IMR-90 (cell line): ENCODE data around the gene CDH16. TPM values are rescaled to one million over a fixed set of nuclear protein-coding genes. Genes with fewer than 3 reads are reported as not detected.

ENCODE experiments used
- ATAC-seq: fragments of 200-7000 bp; cut with Tn5 transposase; 2 replicates; pipeline ENCODE4 v1.9.1; 2020; ENCODE audit warnings: low read depth, mild to moderate bottlenecking, moderate library complexity
- BruUV-seq: library from RNA; stranded (reverse); fragments of 400-500 nt; replicated peaks from 2 replicates; lab custom pipeline; 2021; lab: Mats Ljungman, UMichigan
- CTCF ChIA-PET: fragments of 300-600 bp; formaldehyde crosslinking; extraction: SDS; loops from one replicate; lab custom pipeline; 2021; ENCODE audit warnings: antibody characterized with exemption; lab: Yijun Ruan, JAX
- POLR2A ChIA-PET: fragments of 300-600 bp; sonication (Branson Sonifier 250); formaldehyde crosslinking; loops from one replicate; lab custom pipeline; 2022; ENCODE audit warnings: antibody characterized with exemption; ENCODE audit not compliant: unreplicated experiment; lab: Charles Lee
- DNase-seq: peaks from one replicate; pipeline ENCODE4 v3.0.0; 2013
- H2AFZ ChIP-seq: replicated peaks from 2 replicates; pipeline ENCODE3; 2013; ENCODE audit warnings: low read length, mild to moderate bottlenecking; ENCODE audit not compliant: poor library complexity
- H2AK5ac ChIP-seq: 2 replicates; pipeline ENCODE4 v1.6.1; 2013; ENCODE audit warnings: low read depth, low read length, inconsistent platforms
- H2AK9ac ChIP-seq: replicated peaks from 2 replicates; pipeline ENCODE3; 2013; ENCODE audit warnings: mild to moderate bottlenecking, low read depth, low read length, moderate library complexity; ENCODE audit not compliant: poor library complexity
- H2BK120ac ChIP-seq: 2 replicates; pipeline ENCODE4 v1.6.1; 2013; ENCODE audit warnings: low read depth, low read length, inconsistent platforms
- H2BK15ac ChIP-seq: 3 replicates; pipeline ENCODE4 v1.6.1; 2013; ENCODE audit warnings: low read depth, low read length, inconsistent platforms
- H2BK20ac ChIP-seq: 2 replicates; pipeline ENCODE4 v1.6.1; 2013; ENCODE audit warnings: low read depth, mild to moderate bottlenecking, inconsistent platforms, low read length, moderate library complexity
- H2BK5ac ChIP-seq: 2 replicates; pipeline ENCODE4 v1.6.1; 2013; ENCODE audit warnings: mild to moderate bottlenecking, low read depth, low read length, inconsistent platforms; ENCODE audit not compliant: poor library complexity, severe bottlenecking
- H3K14ac ChIP-seq: replicated peaks from 2 replicates; pipeline ENCODE4 v1.6.1; 2013; ENCODE audit warnings: low read depth, low read length, inconsistent platforms
- H3K18ac ChIP-seq: 2 replicates; pipeline ENCODE4 v1.6.1; 2013; ENCODE audit warnings: low read depth, low read length, control low read depth
- H3K23ac ChIP-seq: 2 replicates; pipeline ENCODE4 v1.6.1; 2013; ENCODE audit warnings: low read depth, low read length, inconsistent platforms
- H3K27ac ChIP-seq: 2 replicates; pipeline ENCODE4 v1.5.1; 2013; ENCODE audit warnings: mild to moderate bottlenecking, control low read depth, low read length; ENCODE audit not compliant: insufficient read depth
- H3K27me3 ChIP-seq: 2 replicates; pipeline ENCODE4 v1.6.1; 2013; ENCODE audit warnings: low read length; ENCODE audit not compliant: control insufficient read depth, insufficient read depth
- H3K36me3 ChIP-seq: 2 replicates; pipeline ENCODE4 v1.6.1; 2013; ENCODE audit warnings: low read length, mixed read lengths; ENCODE audit not compliant: control insufficient read depth, insufficient read depth
- H3K4ac ChIP-seq: 2 replicates; pipeline ENCODE4 v1.6.1; 2013; ENCODE audit warnings: low read depth, low read length, inconsistent platforms
- H3K4me1 ChIP-seq: 2 replicates; pipeline ENCODE4 v1.6.1; 2013; ENCODE audit warnings: low read length, mixed read lengths; ENCODE audit not compliant: control insufficient read depth, insufficient read depth
- H3K4me2 ChIP-seq: 2 replicates; pipeline ENCODE4 v1.6.1; 2013; ENCODE audit warnings: low read depth, mild to moderate bottlenecking, control low read depth, low read length, moderate library complexity
- H3K4me3 ChIP-seq: 2 replicates; pipeline ENCODE4 v1.5.1; 2013; ENCODE audit warnings: low read depth, mild to moderate bottlenecking, control low read depth, low read length, moderate library complexity; ENCODE audit not compliant: insufficient read depth
- H3K56ac ChIP-seq: 2 replicates; pipeline ENCODE4 v1.6.1; 2013; ENCODE audit warnings: low read length, inconsistent platforms; ENCODE audit not compliant: insufficient read depth; ENCODE audit errors: extremely low read depth
- H3K79me1 ChIP-seq, 2 experiments: 2 replicates each; pipeline ENCODE4 v1.6.1; 2013; ENCODE audit warnings: low read length in 2 of 2, inconsistent platforms in 1 of 2, low read depth in 1 of 2
- H3K9ac ChIP-seq: 2 replicates; pipeline ENCODE4 v1.6.1; 2013; ENCODE audit warnings: low read depth, low read length, control low read depth
- H3K9me1 ChIP-seq: 2 replicates; pipeline ENCODE4 v1.6.1; 2013; ENCODE audit warnings: low read length, inconsistent platforms; ENCODE audit not compliant: insufficient read depth
- H3K9me3 ChIP-seq: 2 replicates; pipeline ENCODE4 v1.6.1; 2013; ENCODE audit warnings: low read length; ENCODE audit not compliant: control insufficient read depth, insufficient read depth
- H4K20me1 ChIP-seq: 2 replicates; pipeline ENCODE4 v1.6.1; 2013; ENCODE audit warnings: low read length, inconsistent platforms; ENCODE audit not compliant: insufficient read depth
- H4K5ac ChIP-seq: 2 replicates; pipeline ENCODE4 v1.6.1; 2013; ENCODE audit warnings: mild to moderate bottlenecking, low read depth, low read length, control low read depth
- H4K8ac ChIP-seq, 2 experiments: 2 replicates each; pipeline ENCODE4 v1.6.1; 2013; ENCODE audit warnings: low read depth in 2 of 2, low read length in 2 of 2, control low read depth in 1 of 2, inconsistent platforms in 1 of 2
- H4K91ac ChIP-seq: 2 replicates; pipeline ENCODE4 v1.6.1; 2013; ENCODE audit warnings: low read depth, low read length, inconsistent platforms; ENCODE audit not compliant: insufficient read depth
- USF2 ChIP-seq: fragments of 150-350 bp; IDR thresholded peaks from 2 replicates; pipeline ENCODE4 v1.6.1; 2017; ENCODE audit warnings: mild to moderate bottlenecking, antibody characterized with exemption, low read length, low read depth
- WGBS, 2 experiments: methylation state at CpG; one replicate each; pipeline versions ENCODE4 v1.1.5 to v1.1.7; 2013; ENCODE audit warnings: missing lambda C conversion rate in 2 of 2; ENCODE audit not compliant: insufficient read length in 1 of 2; ENCODE audit errors: extremely low coverage in 2 of 2; 5-methylcytosine and 5-hydroxymethylcytosine counted together
- dilution Hi-C: fragments of 300-500 bp; cut with HindIII; formaldehyde crosslinking; loops from one replicate; pipeline ENCODE4 v1.14.3; 2018; ENCODE audit warnings: low sequenced_read_pairs; ENCODE audit not compliant: unreplicated experiment
- in situ Hi-C: fragments of 300-500 bp; cut with MboI; formaldehyde crosslinking; loops from 3 replicates; pipeline ENCODE4 v1.14.3; 2019; ENCODE audit warnings: low sequenced_read_pairs, inconsistent platforms, mixed read lengths
- intact Hi-C: fragments of 100-400 bp; cut with micrococcal nuclease; formaldehyde crosslinking; loops from 2 replicates; pipeline ENCODE4 v1.10.0; 2022
- polyA plus RNA-seq, 3 experiments: library from polyadenylated mRNA; depleted of rRNA; stranded (reverse); fragments of >200 nt; gene quantifications; 2 replicates each; pipeline ENCODE4 v1.2.3, GENCODE V29; 2012; ENCODE audit warnings: low replicate concordance in 1 of 3
- total RNA-seq: library from RNA; depleted of rRNA; stranded (reverse); fragments of >200 nt; gene quantifications from 2 replicates; pipeline ENCODE4 v1.2.3, GENCODE V29; 2012

CDH16 gene
- total and polyA plus RNA-seq, 2 of the 4 experiments (the other 2 are of a cell fraction) = not detected

GRCh38 chr16:66888647-66889615 is 29.8 kb downstream of the CDH16 start:
- no peaks in the 10 kb centered on the region for H3K27me3 ChIP-seq
- H3K9me3 ChIP-seq = no peaks in the 10 kb centered on the region
- in situ Hi-C loops = no loop called here
- H3K9ac ChIP-seq = no peak overlapping the region
- no peak overlapping the region for H2BK5ac ChIP-seq
- no peak overlapping the region for H3K23ac ChIP-seq
- no peak overlapping the region for H2AK9ac ChIP-seq
- CTCF ChIA-PET = no interaction called here
- POLR2A ChIA-PET = no interaction called here
- no peak overlapping the region for H4K91ac ChIP-seq
- no peak overlapping the region for H3K4me2 ChIP-seq
- H3K79me1 ChIP-seq = peaks cover 4 to 23% of the 10 kb centered on the region in 2 experiments; a peak in 2 of 4 replicates
- intact Hi-C loops = no loop called here
- no peak overlapping the region for H2BK120ac ChIP-seq
- ATAC-seq = no peak
- H2AK5ac ChIP-seq = no peak overlapping the region
- no peak for TF ChIP-seq USF2
- H4K20me1 ChIP-seq = peaks cover 10% of the 10 kb centered on the region; the same call in 1 of the 2 replicates
- peaks cover 13% of the 10 kb centered on the region for H3K9me1 ChIP-seq
- H3K4me3 ChIP-seq = no peak overlapping the region
- no peak overlapping the region for H3K18ac ChIP-seq
- H3K4me1 ChIP-seq = peaks cover 15% of the 10 kb centered on the region
- dilution Hi-C loops = no loop called here
- H3K36me3 ChIP-seq = peaks cover 19% of the 10 kb centered on the region
- 100% methylated on average over 1 of the region's 6 CpGs; no CpG with 5 or more reads in 1 of the 2 experiments for WGBS, 2 experiments
- no peak overlapping the region for H3K56ac ChIP-seq
- DNase-seq = no peak
- H3K27ac ChIP-seq = no peak overlapping the region
- no peak overlapping the region for H2BK20ac ChIP-seq
- no peak overlapping the region for H2AFZ ChIP-seq
- H4K8ac ChIP-seq = no peak overlapping the region
- no peak overlapping the region for H3K4ac ChIP-seq
- no peak overlapping the region for H3K14ac ChIP-seq
- BruUV-seq = no TSS peak
- no peak overlapping the region for H2BK15ac ChIP-seq
- no peak overlapping the region for H4K5ac ChIP-seq
